ENCODE measurements around the gene DNAH6. TPM values are rescaled to one million over a fixed set of nuclear protein-coding genes. Genes with fewer than 3 reads are reported as not detected.

The DNAH6 gene
- total RNA-seq, 1 experiment from 2014 or later, result not detected

- Histone ChIP-seq H3K36me3 (ENCODE audit: insufficient read depth, low read length, poor library complexity, severe bottlenecking) (no peaks in the 10 kb centered on the region), H3K27me3 (replicated peaks; ENCODE audit: insufficient read depth, low read depth, low read length, poor library complexity) (peaks cover 11% of the 10 kb centered on the region), H3K27ac (ENCODE audit: low read depth, low read length, poor library complexity, severe bottlenecking) (no peak overlapping the region), H3K4me3 (ENCODE audit: low read depth, low read length, poor library complexity, severe bottlenecking) (no peak overlapping the region), H3K4me1 (ENCODE audit: insufficient read depth, low read length, poor library complexity, severe bottlenecking) (no peaks in the 10 kb centered on the region), H3K9me3 (ENCODE audit: low read depth, low read length, poor library complexity, severe bottlenecking) (no peaks in the 10 kb centered on the region)
- POLR2A ChIA-PET (ENCODE audit: low non-redundant PET), result no interaction called here
- CTCF ChIA-PET, result no interaction called here
- intact Hi-C loops (cut with micrococcal nuclease; ENCODE audit: unreplicated experiment), result no loop called here
- TF ChIP-seq, protein P1, sequence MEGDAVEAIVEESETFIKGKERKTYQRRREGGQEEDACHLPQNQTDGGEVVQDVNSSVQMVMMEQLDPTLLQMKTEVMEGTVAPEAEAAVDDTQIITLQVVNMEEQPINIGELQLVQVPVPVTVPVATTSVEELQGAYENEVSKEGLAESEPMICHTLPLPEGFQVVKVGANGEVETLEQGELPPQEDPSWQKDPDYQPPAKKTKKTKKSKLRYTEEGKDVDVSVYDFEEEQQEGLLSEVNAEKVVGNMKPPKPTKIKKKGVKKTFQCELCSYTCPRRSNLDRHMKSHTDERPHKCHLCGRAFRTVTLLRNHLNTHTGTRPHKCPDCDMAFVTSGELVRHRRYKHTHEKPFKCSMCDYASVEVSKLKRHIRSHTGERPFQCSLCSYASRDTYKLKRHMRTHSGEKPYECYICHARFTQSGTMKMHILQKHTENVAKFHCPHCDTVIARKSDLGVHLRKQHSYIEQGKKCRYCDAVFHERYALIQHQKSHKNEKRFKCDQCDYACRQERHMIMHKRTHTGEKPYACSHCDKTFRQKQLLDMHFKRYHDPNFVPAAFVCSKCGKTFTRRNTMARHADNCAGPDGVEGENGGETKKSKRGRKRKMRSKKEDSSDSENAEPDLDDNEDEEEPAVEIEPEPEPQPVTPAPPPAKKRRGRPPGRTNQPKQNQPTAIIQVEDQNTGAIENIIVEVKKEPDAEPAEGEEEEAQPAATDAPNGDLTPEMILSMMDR (conservative IDR thresholded peaks at IDR 0.05; ENCODE audit: low read depth, low read length), result no peak
- TF ChIP-seq EZH2 (IDR thresholded peaks at IDR 0.05; ENCODE audit: borderline replicate concordance, low read depth, low read length, poor library complexity, severe bottlenecking), result no peak
- no TSS peak for BruUV-seq (replicated peaks)
- DNase-seq (ENCODE audit: low spot score), result no peak
These were observed 330.4 kb downstream of the DNAH6 start for GRCh38 chr2:84846741-84847142.

DNA sequence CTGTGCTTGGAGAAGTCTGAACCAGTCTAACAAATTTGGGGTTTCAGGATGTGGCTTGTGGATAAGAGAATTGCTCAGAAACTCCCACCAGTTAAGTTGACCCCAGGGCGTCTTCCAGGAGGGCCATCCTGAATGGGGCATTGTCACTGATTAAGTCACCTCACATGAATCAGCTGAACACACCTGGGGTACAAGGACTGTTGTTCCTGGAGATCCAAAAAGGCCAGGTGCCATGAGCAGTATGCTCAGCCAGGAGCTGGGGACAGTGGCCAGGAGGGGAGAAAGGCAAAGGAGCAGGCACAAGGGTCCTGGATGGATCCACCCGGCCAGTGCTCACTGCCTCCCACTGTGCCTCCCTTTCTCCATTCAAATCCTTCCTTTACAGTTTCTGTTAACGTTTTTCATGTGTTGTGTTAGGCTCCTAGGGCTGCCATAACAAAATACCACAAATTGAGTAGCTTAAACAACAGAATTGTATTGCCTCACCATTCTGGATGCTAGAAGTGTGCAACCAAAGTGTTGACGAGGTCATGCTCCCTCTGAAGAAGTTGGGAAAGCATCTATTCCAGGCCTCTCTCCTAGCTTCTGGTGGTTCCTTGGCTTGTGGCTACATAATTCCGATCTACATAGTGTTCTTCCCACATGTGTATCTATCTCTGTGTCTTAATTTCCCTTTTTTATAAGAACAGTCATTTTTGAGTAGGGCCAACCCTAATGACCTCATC is 331.2 kb downstream of the DNAH6 start:
- POLR2A ChIA-PET (ENCODE audit: low non-redundant PET), result no interaction called here
- CTCF ChIA-PET, result no interaction called here
- Histone ChIP-seq H3K27ac (ENCODE audit: low read depth, low read length, poor library complexity, severe bottlenecking) (no peak overlapping the region), H3K27me3 (replicated peaks; ENCODE audit: insufficient read depth, low read depth, low read length, poor library complexity) (peaks cover 11% of the 10 kb centered on the region), H3K4me1 (ENCODE audit: insufficient read depth, low read length, poor library complexity, severe bottlenecking) (no peaks in the 10 kb centered on the region), H3K36me3 (ENCODE audit: insufficient read depth, low read length, poor library complexity, severe bottlenecking) (no peaks in the 10 kb centered on the region), H3K9me3 (ENCODE audit: low read depth, low read length, poor library complexity, severe bottlenecking) (no peaks in the 10 kb centered on the region), H3K4me3 (ENCODE audit: low read depth, low read length, poor library complexity, severe bottlenecking) (no peak overlapping the region)
- DNase-seq (ENCODE audit: low spot score), result no peak
- no peak for TF ChIP-seq EZH2 (IDR thresholded peaks at IDR 0.05; ENCODE audit: borderline replicate concordance, low read depth, low read length, poor library complexity, severe bottlenecking)
- TF ChIP-seq, protein P1 (conservative IDR thresholded peaks at IDR 0.05; ENCODE audit: low read depth, low read length), result no peak
- intact Hi-C loops (cut with micrococcal nuclease; ENCODE audit: unreplicated experiment), result no loop called here
- no TSS peak for BruUV-seq (replicated peaks)

GRCh38 chr2:84849271-84849952 is 333.1 kb downstream of the DNAH6 start:
- BruUV-seq (replicated peaks), result no TSS peak
- H3K27ac ChIP-seq (ENCODE audit: low read depth, low read length, poor library complexity, severe bottlenecking), result no peak overlapping the region
- H3K36me3 ChIP-seq (ENCODE audit: insufficient read depth, low read length, poor library complexity, severe bottlenecking), result no peaks in the 10 kb centered on the region
- no peaks in the 10 kb centered on the region for H3K4me1 ChIP-seq (ENCODE audit: insufficient read depth, low read length, poor library complexity, severe bottlenecking)
- H3K9me3 ChIP-seq (ENCODE audit: low read depth, low read length, poor library complexity, severe bottlenecking), result no peaks in the 10 kb centered on the region
- no peak for DNase-seq (ENCODE audit: low spot score)
- H3K4me3 ChIP-seq (ENCODE audit: low read depth, low read length, poor library complexity, severe bottlenecking), result no peak overlapping the region
- H3K27me3 ChIP-seq (replicated peaks; ENCODE audit: insufficient read depth, low read depth, low read length, poor library complexity), result peaks cover 11% of the 10 kb centered on the region
- POLR2A ChIA-PET (ENCODE audit: low non-redundant PET), result no interaction called here
- TF ChIP-seq, protein P1 (conservative IDR thresholded peaks at IDR 0.05; ENCODE audit: low read depth, low read length), result no peak
- no peak for TF ChIP-seq EZH2 (IDR thresholded peaks at IDR 0.05; ENCODE audit: borderline replicate concordance, low read depth, low read length, poor library complexity, severe bottlenecking)
- intact Hi-C loops (cut with micrococcal nuclease; ENCODE audit: unreplicated experiment), result no loop called here
- CTCF ChIA-PET, result no interaction called here
